K562 treated with DMSO at 1 percent for 4 hours (cell line): Measurements from ENCODE around the gene MAST4. TPM values are rescaled to one million over a fixed set of nuclear protein-coding genes. Genes with fewer than 3 reads are reported as not detected.

Experiments
- total RNA-seq: library from RNA; unstranded; fragments of 300-600 nt; gene quantifications from 2 replicates; pipeline ENCODE4 v1.2.3, GENCODE V29; 2022; ENCODE audit not compliant: insufficient read depth

Gene MAST4
- total RNA-seq: 3.8 and 5.2 TPM in 2 replicates

DNA sequence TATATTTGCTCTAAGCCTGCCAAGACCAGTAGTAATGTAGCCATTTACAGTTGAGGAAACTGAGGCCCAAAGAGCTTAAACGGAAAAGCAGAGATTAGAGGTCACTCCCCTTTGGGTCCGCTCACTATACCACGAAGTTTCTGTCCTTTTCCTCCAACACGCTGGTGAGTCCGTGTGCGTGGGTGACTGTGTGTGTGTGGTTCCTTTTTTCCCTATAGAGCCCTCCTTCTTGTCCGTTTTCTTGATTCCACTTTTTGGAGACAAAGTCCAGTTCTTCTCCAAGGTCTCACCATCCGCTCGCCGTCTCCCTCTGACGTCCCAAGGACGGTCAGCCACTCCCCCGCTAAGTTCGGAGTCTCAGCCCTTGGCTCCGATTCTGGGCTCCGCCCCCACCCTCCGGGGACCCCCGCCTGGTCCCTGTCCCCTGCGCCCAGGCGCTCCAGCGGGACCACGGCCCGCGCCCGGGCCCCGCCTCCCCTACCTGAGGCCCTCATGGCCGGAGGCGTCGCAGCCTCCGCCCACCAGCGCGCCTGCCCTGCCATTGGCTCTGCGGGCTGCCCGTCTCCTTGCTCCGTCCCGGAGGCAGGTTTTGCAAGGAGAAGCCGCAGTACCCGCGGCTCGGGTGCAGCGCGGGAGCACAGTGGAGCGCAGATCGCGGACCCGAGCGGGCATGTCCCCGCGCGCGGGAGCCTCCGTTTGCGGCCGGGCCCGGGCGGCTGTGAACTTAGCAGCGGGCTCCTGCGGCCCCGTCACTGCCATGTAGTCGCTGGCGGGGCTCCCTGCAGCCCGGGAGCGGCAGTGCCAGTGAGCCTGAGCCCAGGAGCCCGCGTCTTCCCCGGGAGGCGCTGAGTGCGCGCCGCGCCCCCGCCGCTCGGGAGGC lies at the start of gene MAST4:
Gene MAST4, plus strand, starts transcription at position 638 of the 880 bp plus-strand sequence. CDS start 263 bp downstream, outside the sequence.

DNA sequence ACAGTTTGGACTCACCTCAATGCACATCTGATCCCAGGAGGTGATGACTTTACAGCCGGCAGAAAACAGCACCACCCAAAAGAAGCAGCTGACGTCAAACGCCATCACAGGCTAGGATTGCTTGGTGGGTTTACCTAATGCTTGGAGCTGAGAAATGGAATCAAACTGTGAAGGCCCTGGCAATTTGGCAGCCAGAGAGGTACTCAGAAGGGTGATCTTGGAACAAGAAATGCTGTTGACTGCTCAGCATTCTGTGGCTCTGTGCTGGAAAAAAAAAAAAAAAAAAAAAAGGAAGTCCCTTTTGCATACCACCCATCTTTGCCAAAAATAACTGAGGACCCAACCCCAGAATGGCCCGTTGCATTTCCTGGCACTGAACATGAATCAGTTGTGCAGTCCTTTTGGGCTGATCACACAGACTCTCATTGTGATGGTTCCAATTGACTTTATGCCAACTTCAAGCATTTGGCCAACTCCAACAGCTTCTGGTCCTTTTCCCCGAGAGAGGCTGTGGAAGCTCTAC lies 600.4 kb downstream of the MAST4 start, which contains the start of gene CD180:
Gene CD180, minus strand, starts transcription at position 263 of the 523 bp plus-strand sequence. Its CDS starts 158 bp downstream, at position 105.

